GM23338 (cell line): ENCODE data around the gene TANC2. TPM values are rescaled to one million over a fixed set of nuclear protein-coding genes. Genes with fewer than 3 reads are reported as not detected.

ENCODE experiments used
- ATAC-seq: fragments of 200-7000 bp; cut with Tn5 transposase; 3 replicates; pipeline ENCODE4 v1.9.1; 2020
- DNase-seq: peaks from one replicate; pipeline ENCODE4 v3.0.0-alpha.2; 2015; ENCODE audit warnings: low spot score
- H2AFZ ChIP-seq: fragments of 200-600 bp; sonication (generic); 2 replicates; pipeline ENCODE4 v1.8.0; 2016; ENCODE audit warnings: antibody characterized with exemption, mild to moderate bottlenecking, moderate library complexity
- H3F3A ChIP-seq: fragments of 200-600 bp; sonication (generic); replicated peaks from 2 replicates; pipeline ENCODE4 v1.8.0; 2017; ENCODE audit warnings: antibody characterized with exemption, mixed run types, low read depth
- H3K27ac ChIP-seq: fragments of 200-600 bp; sonication (generic); 2 replicates; pipeline ENCODE4 v1.6.1; 2016; ENCODE audit warnings: low read depth
- H3K27me3 ChIP-seq: fragments of 200-600 bp; sonication (generic); 2 replicates; pipeline ENCODE4 v1.8.0; 2016; ENCODE audit warnings: mild to moderate bottlenecking, mixed run types, moderate library complexity; ENCODE audit not compliant: insufficient read depth
- H3K36me3 ChIP-seq: fragments of 200-600 bp; sonication (generic); 2 replicates; pipeline ENCODE4 v1.8.0; 2016; ENCODE audit warnings: mild to moderate bottlenecking; ENCODE audit not compliant: insufficient read depth
- H3K4me1 ChIP-seq: fragments of 200-600 bp; sonication (generic); 2 replicates; pipeline ENCODE4 v1.8.0; 2016; ENCODE audit warnings: mild to moderate bottlenecking, moderate library complexity; ENCODE audit not compliant: insufficient read depth
- H3K4me2 ChIP-seq: fragments of 200-600 bp; sonication (generic); 2 replicates; pipeline ENCODE4 v1.7.1; 2017; ENCODE audit warnings: mixed run types
- H3K4me3 ChIP-seq: fragments of 200-600 bp; sonication (generic); 2 replicates; pipeline ENCODE4 v1.6.1; 2016; ENCODE audit warnings: mixed run types
- H3K79me2 ChIP-seq: fragments of 200-600 bp; sonication (generic); replicated peaks from 2 replicates; pipeline ENCODE4 v1.8.0; 2017; ENCODE audit warnings: mild to moderate bottlenecking; ENCODE audit not compliant: insufficient read depth
- H3K9me2 ChIP-seq: fragments of 200-600 bp; sonication (generic); 2 replicates; pipeline ENCODE4 v1.8.0; 2017; ENCODE audit not compliant: insufficient read depth
- H4K20me1 ChIP-seq: fragments of 200-600 bp; sonication (generic); replicated peaks from 2 replicates; pipeline ENCODE4 v1.8.0; 2017; ENCODE audit warnings: mild to moderate bottlenecking; ENCODE audit not compliant: insufficient read depth
- H3K27ac Mint-ChIP-seq: 2 replicates; pipeline ENCODE4 v1.8.0; 2020; ENCODE audit warnings: inconsistent platforms, mild to moderate bottlenecking, moderate library complexity, mixed read lengths
- H3K27me3 Mint-ChIP-seq: 3 replicates; pipeline ENCODE4 v1.8.0; 2022; ENCODE audit warnings: low read depth, mild to moderate bottlenecking, moderate library complexity, mixed read lengths, inconsistent platforms; ENCODE audit not compliant: insufficient read depth, poor library complexity
- H3K36me3 Mint-ChIP-seq: 3 replicates; pipeline ENCODE4 v1.8.0; 2021; ENCODE audit warnings: low read depth, mild to moderate bottlenecking, inconsistent platforms, moderate library complexity, mixed read lengths
- H3K4me1 Mint-ChIP-seq: 3 replicates; pipeline ENCODE4 v1.8.0; 2020; ENCODE audit warnings: mild to moderate bottlenecking, inconsistent platforms, mixed read lengths
- H3K4me3 Mint-ChIP-seq: 3 replicates; pipeline ENCODE4 v1.8.0; 2021; ENCODE audit warnings: moderate library complexity, mild to moderate bottlenecking, inconsistent platforms, mixed read lengths
- H3K9me3 Mint-ChIP-seq: 3 replicates; pipeline ENCODE4 v1.8.0; 2020; ENCODE audit warnings: moderate library complexity, mild to moderate bottlenecking, inconsistent platforms, mixed read lengths
- CREB1 ChIP-seq: fragments of 250-450 bp; sonication (Bioruptor Pico); IDR thresholded peaks from 2 replicates; pipeline ENCODE4 v1.5.0; 2020; ENCODE audit warnings: low read depth, mild to moderate bottlenecking, moderate library complexity
- CTCF ChIP-seq, 2 experiments: fragments of 200-600 bp in 1 of 2; sonication (generic) in 1 of 2; conservative IDR thresholded peaks; 2 replicates each; pipeline versions ENCODE4 v1.5.1 to v1.6.1; 2016 to 2017; ENCODE audit warnings: antibody characterized with exemption in 2 of 2, low read depth in 2 of 2, mild to moderate bottlenecking in 2 of 2, moderate library complexity in 1 of 2
- ETS1 ChIP-seq: IDR thresholded peaks from 2 replicates; pipeline ENCODE4 v1.6.1; 2016; ENCODE audit warnings: antibody characterized with exemption
- EZH2 ChIP-seq: fragments of 200-600 bp; sonication (generic); IDR thresholded peaks from one replicate; pipeline ENCODE4 v1.8.0; 2017; ENCODE audit warnings: antibody characterized with exemption, mild to moderate bottlenecking, low read depth; ENCODE audit not compliant: unreplicated experiment
- NANOG ChIP-seq: IDR thresholded peaks from 2 replicates; pipeline ENCODE4 v1.6.1; 2016; ENCODE audit warnings: antibody characterized with exemption, borderline replicate concordance
- POLR2AphosphoS5 ChIP-seq: IDR thresholded peaks from 2 replicates; pipeline ENCODE4 v1.6.1; 2016; ENCODE audit warnings: antibody characterized with exemption, low read depth
- REST ChIP-seq: IDR thresholded peaks from one replicate; pipeline ENCODE4 v1.6.1; 2018; ENCODE audit warnings: antibody characterized with exemption; ENCODE audit not compliant: unreplicated experiment
- STAT1 ChIP-seq: IDR thresholded peaks from one replicate; pipeline ENCODE4 v1.6.1; 2016; ENCODE audit warnings: antibody characterized with exemption; ENCODE audit not compliant: unreplicated experiment
- ZNF331 ChIP-seq: fragments of 250-450 bp; sonication (Bioruptor Pico); IDR thresholded peaks from 2 replicates; pipeline ENCODE4 v1.5.0; 2020; ENCODE audit warnings: low read depth, mild to moderate bottlenecking, moderate library complexity
- polyA plus RNA-seq: library from polyadenylated mRNA; unstranded; fragments of >200 nt; fragmentation: Nextera tagmentation; extraction: Ambion mirVana; gene quantifications from 2 replicates; pipeline ENCODE4 v1.2.1, GENCODE V29; 2016
- total RNA-seq: library from RNA; depleted of rRNA; stranded (reverse); fragments of >200 nt; shearing (Covaris generic); gene quantifications from 2 replicates; pipeline ENCODE4 v1.2.3, GENCODE V29; 2014

The TANC2 gene
- total and polyA plus RNA-seq, 2 experiments from 2014 or later, result 1.7 to 5.9 TPM

- Mint-ChIP-seq H3K36me3 (no peaks in the 10 kb centered on the region), H3K9me3 (no peaks in the 10 kb centered on the region), H3K4me1 (no peaks in the 10 kb centered on the region), H3K27ac (no peak overlapping the region), H3K27me3 (peaks cover 2% of the 10 kb centered on the region), H3K4me3 (no peak overlapping the region)
- no peak overlapping the region for H3K4me2 ChIP-seq
- DNase-seq (no peak), ATAC-seq (no peak)
- no peak overlapping the region for H3K27ac ChIP-seq
- H3K4me3 ChIP-seq, result no peak overlapping the region
- H3F3A ChIP-seq, result no peaks in the 10 kb centered on the region
- H3K36me3 ChIP-seq, result no peaks in the 10 kb centered on the region
- H3K27me3 ChIP-seq, result no peaks in the 10 kb centered on the region
- TF ChIP-seq CTCF (conservative IDR thresholded peaks at IDR 0.05; ENCODE audit: low read depth in 2 of 2), result no peak
- no peak for TF ChIP-seq EZH2
- TF ChIP-seq ETS1, result no peak
- TF ChIP-seq REST, result no peak
- TF ChIP-seq ZNF331 (CRISPR knock-in tag), result no peak
- TF ChIP-seq CREB1 (CRISPR knock-in tag), result no peak
- no peak for TF ChIP-seq POLR2AphosphoS5
- TF ChIP-seq NANOG, result no peak
- no peaks in the 10 kb centered on the region for H3K79me2 ChIP-seq
- no peak overlapping the region for H2AFZ ChIP-seq
- H3K9me2 ChIP-seq, result no peaks in the 10 kb centered on the region
- H3K4me1 ChIP-seq, result no peaks in the 10 kb centered on the region
- no peaks in the 10 kb centered on the region for H4K20me1 ChIP-seq
These were observed 45.7 kb upstream of the TANC2 start for GRCh38 chr17:62920300-62920699.

- no peak overlapping the region for H3K4me3 Mint-ChIP-seq
- no peak overlapping the region for H3K4me3 ChIP-seq
- no peaks in the 10 kb centered on the region for H3K9me2 ChIP-seq
- no peaks in the 10 kb centered on the region for H4K20me1 ChIP-seq
- H3K36me3 Mint-ChIP-seq, result no peaks in the 10 kb centered on the region
- DNase-seq, result no peak
- H3K9me3 Mint-ChIP-seq, result no peaks in the 10 kb centered on the region
- no peak for ATAC-seq
- TF ChIP-seq STAT1, result no peak
- no peaks in the 10 kb centered on the region for H3K36me3 ChIP-seq
- H3K27ac ChIP-seq, result no peak overlapping the region
- H3K4me1 Mint-ChIP-seq, result no peaks in the 10 kb centered on the region
- no peak overlapping the region for H3K4me2 ChIP-seq
- H3K27me3 ChIP-seq, result no peaks in the 10 kb centered on the region
- H3F3A ChIP-seq, result no peaks in the 10 kb centered on the region
- H3K79me2 ChIP-seq, result no peaks in the 10 kb centered on the region
- no peak overlapping the region for H3K27ac Mint-ChIP-seq
- no peak overlapping the region for H2AFZ ChIP-seq
- H3K27me3 Mint-ChIP-seq, result no peaks in the 10 kb centered on the region
- H3K4me1 ChIP-seq, result no peaks in the 10 kb centered on the region
These were observed 44.2 kb upstream of the TANC2 start for GRCh38 chr17:62921817-62922216.
